GM23338 (cell line): ENCODE data around the gene SH3D19. TPM values are rescaled to one million over a fixed set of nuclear protein-coding genes. Genes with fewer than 3 reads are reported as not detected.
A peak's percentile ranks its signal among the peaks of the same experiment; 100 is the strongest.

Experiments
- ATAC-seq: fragments of 200-7000 bp; cut with Tn5 transposase; 3 replicates; pipeline ENCODE4 v1.9.1; 2020
- DNase-seq: peaks from one replicate; pipeline ENCODE4 v3.0.0-alpha.2; 2015; ENCODE audit warnings: low spot score
- H2AFZ ChIP-seq: fragments of 200-600 bp; sonication (generic); 2 replicates; pipeline ENCODE4 v1.8.0; 2016; ENCODE audit warnings: antibody characterized with exemption, mild to moderate bottlenecking, moderate library complexity
- H3F3A ChIP-seq: fragments of 200-600 bp; sonication (generic); replicated peaks from 2 replicates; pipeline ENCODE4 v1.8.0; 2017; ENCODE audit warnings: antibody characterized with exemption, mixed run types, low read depth
- H3K27ac ChIP-seq: fragments of 200-600 bp; sonication (generic); 2 replicates; pipeline ENCODE4 v1.6.1; 2016; ENCODE audit warnings: low read depth
- H3K27me3 ChIP-seq: fragments of 200-600 bp; sonication (generic); 2 replicates; pipeline ENCODE4 v1.8.0; 2016; ENCODE audit warnings: mild to moderate bottlenecking, mixed run types, moderate library complexity; ENCODE audit not compliant: insufficient read depth
- H3K36me3 ChIP-seq: fragments of 200-600 bp; sonication (generic); 2 replicates; pipeline ENCODE4 v1.8.0; 2016; ENCODE audit warnings: mild to moderate bottlenecking; ENCODE audit not compliant: insufficient read depth
- H3K4me1 ChIP-seq: fragments of 200-600 bp; sonication (generic); 2 replicates; pipeline ENCODE4 v1.8.0; 2016; ENCODE audit warnings: mild to moderate bottlenecking, moderate library complexity; ENCODE audit not compliant: insufficient read depth
- H3K4me2 ChIP-seq: fragments of 200-600 bp; sonication (generic); 2 replicates; pipeline ENCODE4 v1.7.1; 2017; ENCODE audit warnings: mixed run types
- H3K4me3 ChIP-seq: fragments of 200-600 bp; sonication (generic); 2 replicates; pipeline ENCODE4 v1.6.1; 2016; ENCODE audit warnings: mixed run types
- H3K79me2 ChIP-seq: fragments of 200-600 bp; sonication (generic); replicated peaks from 2 replicates; pipeline ENCODE4 v1.8.0; 2017; ENCODE audit warnings: mild to moderate bottlenecking; ENCODE audit not compliant: insufficient read depth
- H3K9me2 ChIP-seq: fragments of 200-600 bp; sonication (generic); 2 replicates; pipeline ENCODE4 v1.8.0; 2017; ENCODE audit not compliant: insufficient read depth
- H4K20me1 ChIP-seq: fragments of 200-600 bp; sonication (generic); replicated peaks from 2 replicates; pipeline ENCODE4 v1.8.0; 2017; ENCODE audit warnings: mild to moderate bottlenecking; ENCODE audit not compliant: insufficient read depth
- H3K27ac Mint-ChIP-seq: 2 replicates; pipeline ENCODE4 v1.8.0; 2020; ENCODE audit warnings: inconsistent platforms, mild to moderate bottlenecking, moderate library complexity, mixed read lengths
- H3K27me3 Mint-ChIP-seq: 3 replicates; pipeline ENCODE4 v1.8.0; 2022; ENCODE audit warnings: low read depth, mild to moderate bottlenecking, moderate library complexity, mixed read lengths, inconsistent platforms; ENCODE audit not compliant: insufficient read depth, poor library complexity
- H3K36me3 Mint-ChIP-seq: 3 replicates; pipeline ENCODE4 v1.8.0; 2021; ENCODE audit warnings: low read depth, mild to moderate bottlenecking, inconsistent platforms, moderate library complexity, mixed read lengths
- H3K4me1 Mint-ChIP-seq: 3 replicates; pipeline ENCODE4 v1.8.0; 2020; ENCODE audit warnings: mild to moderate bottlenecking, inconsistent platforms, mixed read lengths
- H3K4me3 Mint-ChIP-seq: 3 replicates; pipeline ENCODE4 v1.8.0; 2021; ENCODE audit warnings: moderate library complexity, mild to moderate bottlenecking, inconsistent platforms, mixed read lengths
- H3K9me3 Mint-ChIP-seq: 3 replicates; pipeline ENCODE4 v1.8.0; 2020; ENCODE audit warnings: moderate library complexity, mild to moderate bottlenecking, inconsistent platforms, mixed read lengths
- CREB1 ChIP-seq: fragments of 250-450 bp; sonication (Bioruptor Pico); IDR thresholded peaks from 2 replicates; pipeline ENCODE4 v1.5.0; 2020; ENCODE audit warnings: low read depth, mild to moderate bottlenecking, moderate library complexity
- EZH2 ChIP-seq: fragments of 200-600 bp; sonication (generic); IDR thresholded peaks from one replicate; pipeline ENCODE4 v1.8.0; 2017; ENCODE audit warnings: antibody characterized with exemption, mild to moderate bottlenecking, low read depth; ENCODE audit not compliant: unreplicated experiment
- EZH2phosphoT487 ChIP-seq: fragments of 200-600 bp; sonication (generic); IDR thresholded peaks from one replicate; pipeline ENCODE4 v1.8.1; 2018; ENCODE audit warnings: antibody characterized with exemption; ENCODE audit not compliant: unreplicated experiment
- NANOG ChIP-seq: IDR thresholded peaks from 2 replicates; pipeline ENCODE4 v1.6.1; 2016; ENCODE audit warnings: antibody characterized with exemption, borderline replicate concordance
- POLR2AphosphoS5 ChIP-seq: IDR thresholded peaks from 2 replicates; pipeline ENCODE4 v1.6.1; 2016; ENCODE audit warnings: antibody characterized with exemption, low read depth
- STAT1 ChIP-seq: IDR thresholded peaks from one replicate; pipeline ENCODE4 v1.6.1; 2016; ENCODE audit warnings: antibody characterized with exemption; ENCODE audit not compliant: unreplicated experiment
- ZNF114 ChIP-seq: fragments of 250-450 bp; sonication (Bioruptor Pico); IDR thresholded peaks from 2 replicates; pipeline ENCODE4 v1.5.0; 2020; ENCODE audit warnings: mild to moderate bottlenecking, moderate library complexity
- ZNF331 ChIP-seq: fragments of 250-450 bp; sonication (Bioruptor Pico); IDR thresholded peaks from 2 replicates; pipeline ENCODE4 v1.5.0; 2020; ENCODE audit warnings: low read depth, mild to moderate bottlenecking, moderate library complexity
- polyA plus RNA-seq: library from polyadenylated mRNA; unstranded; fragments of >200 nt; fragmentation: Nextera tagmentation; extraction: Ambion mirVana; gene quantifications from 2 replicates; pipeline ENCODE4 v1.2.1, GENCODE V29; 2016
- total RNA-seq: library from RNA; depleted of rRNA; stranded (reverse); fragments of >200 nt; shearing (Covaris generic); gene quantifications from 2 replicates; pipeline ENCODE4 v1.2.3, GENCODE V29; 2014
- TF ChIP-seq, protein P1 (sequence below): fragments of 250-450 bp; sonication (Bioruptor Pico); IDR thresholded peaks from 2 replicates; pipeline ENCODE4 v1.5.0; 2020; ENCODE audit warnings: mild to moderate bottlenecking, moderate library complexity
- TF ChIP-seq, protein P2 (sequence below): IDR thresholded peaks from 2 replicates; pipeline ENCODE4 v1.6.1; 2016; ENCODE audit warnings: antibody characterized with exemption
- TF ChIP-seq, protein P3 (sequence below): IDR thresholded peaks from one replicate; pipeline ENCODE4 v1.6.1; 2018; ENCODE audit warnings: antibody characterized with exemption; ENCODE audit not compliant: unreplicated experiment

Gene SH3D19
- total and polyA plus RNA-seq, 2 experiments from 2014 or later: 25.3 to 57.4 TPM

DNA sequence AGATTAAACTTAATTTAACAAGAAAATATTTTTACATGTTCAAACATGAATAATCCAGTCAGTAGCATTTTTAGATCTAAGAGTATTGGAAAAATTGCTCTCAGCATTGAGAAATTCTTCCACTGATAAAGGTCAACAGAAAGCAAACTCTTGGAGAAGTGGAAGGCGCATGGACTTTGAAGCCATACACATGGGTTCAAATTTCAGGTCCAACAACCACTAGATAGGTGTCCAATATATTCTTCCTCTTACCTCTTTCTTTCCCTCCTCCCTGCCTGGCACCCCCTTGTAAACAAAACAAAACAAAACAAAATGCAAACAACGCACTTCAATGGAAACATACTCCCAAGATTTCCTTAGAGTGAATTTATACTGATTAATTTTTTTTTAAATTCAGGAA, 76.9 kb downstream of the SH3D19 start:
- Histone ChIP-seq H3K27me3 (no peaks in the 10 kb centered on the region), H2AFZ (no peak overlapping the region), H3K27ac (0 out of 2 replicates have a peak overlapping the region, but pooled peaks have one; percentile 2), H3K79me2 (peaks cover 67% of the 10 kb centered on the region), H3K4me2 (no peak overlapping the region), H4K20me1 (peaks cover 13% of the 10 kb centered on the region; the same call in 1 of the 2 replicates), H3F3A (peaks cover 4% of the 10 kb centered on the region; the same call in 1 of the 2 replicates), H3K4me1 (peaks cover 39% of the 10 kb centered on the region), H3K4me3 (no peak overlapping the region), H3K9me2 (no peaks in the 10 kb centered on the region), H3K36me3 (no peaks in the 10 kb centered on the region)
- H3K4me1 Mint-ChIP-seq: peaks cover 35% of the 10 kb centered on the region
- no peaks in the 10 kb centered on the region for H3K9me3 Mint-ChIP-seq
- H3K4me3 Mint-ChIP-seq: no peak overlapping the region
- TF ChIP-seq EZH2phosphoT487 (no peak), ZNF331 (CRISPR knock-in tag) (no peak), STAT1 (no peak)
- H3K36me3 Mint-ChIP-seq: no peaks in the 10 kb centered on the region
- ATAC-seq (no peak), DNase-seq (no peak)
- no peak overlapping the region for H3K27ac Mint-ChIP-seq
- no peaks in the 10 kb centered on the region for H3K27me3 Mint-ChIP-seq

DNA sequence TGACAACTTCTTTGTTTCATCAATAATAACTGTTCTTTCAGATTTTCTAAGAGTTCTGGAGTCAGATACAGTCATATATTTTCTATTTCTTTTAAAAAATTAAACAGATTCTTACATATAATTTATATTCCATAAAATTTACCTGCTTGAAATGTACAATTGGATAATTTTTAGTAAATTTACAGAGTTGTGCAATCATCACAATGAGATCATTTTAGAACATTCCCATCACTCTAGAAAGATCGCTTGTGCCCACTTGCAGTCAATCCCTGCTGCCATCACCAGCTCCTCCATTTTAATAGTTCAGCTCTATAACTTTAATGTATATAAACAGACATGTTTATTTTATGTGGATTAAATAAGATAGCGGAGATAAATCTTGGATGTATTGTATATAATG, 78.0 kb downstream of the SH3D19 start:
- no peak overlapping the region for H3K27ac Mint-ChIP-seq
- Histone ChIP-seq H3K4me3 (no peak overlapping the region), H4K20me1 (peaks cover 7% of the 10 kb centered on the region; the same call in 1 of the 2 replicates), H3K4me2 (no peak overlapping the region), H3K27ac (no peak overlapping the region), H3F3A (peaks cover 4% of the 10 kb centered on the region; the same call in 1 of the 2 replicates), H3K79me2 (peaks cover 65% of the 10 kb centered on the region), H3K27me3 (no peaks in the 10 kb centered on the region), H2AFZ (no peak overlapping the region), H3K36me3 (no peaks in the 10 kb centered on the region), H3K4me1 (peaks cover 50% of the 10 kb centered on the region), H3K9me2 (no peaks in the 10 kb centered on the region)
- H3K9me3 Mint-ChIP-seq: no peaks in the 10 kb centered on the region
- DNase-seq (no peak), ATAC-seq (no peak)
- peaks cover 44% of the 10 kb centered on the region for H3K4me1 Mint-ChIP-seq
- H3K27me3 Mint-ChIP-seq: no peaks in the 10 kb centered on the region
- no peaks in the 10 kb centered on the region for H3K36me3 Mint-ChIP-seq
- no peak overlapping the region for H3K4me3 Mint-ChIP-seq
- TF ChIP-seq, protein P1, sequence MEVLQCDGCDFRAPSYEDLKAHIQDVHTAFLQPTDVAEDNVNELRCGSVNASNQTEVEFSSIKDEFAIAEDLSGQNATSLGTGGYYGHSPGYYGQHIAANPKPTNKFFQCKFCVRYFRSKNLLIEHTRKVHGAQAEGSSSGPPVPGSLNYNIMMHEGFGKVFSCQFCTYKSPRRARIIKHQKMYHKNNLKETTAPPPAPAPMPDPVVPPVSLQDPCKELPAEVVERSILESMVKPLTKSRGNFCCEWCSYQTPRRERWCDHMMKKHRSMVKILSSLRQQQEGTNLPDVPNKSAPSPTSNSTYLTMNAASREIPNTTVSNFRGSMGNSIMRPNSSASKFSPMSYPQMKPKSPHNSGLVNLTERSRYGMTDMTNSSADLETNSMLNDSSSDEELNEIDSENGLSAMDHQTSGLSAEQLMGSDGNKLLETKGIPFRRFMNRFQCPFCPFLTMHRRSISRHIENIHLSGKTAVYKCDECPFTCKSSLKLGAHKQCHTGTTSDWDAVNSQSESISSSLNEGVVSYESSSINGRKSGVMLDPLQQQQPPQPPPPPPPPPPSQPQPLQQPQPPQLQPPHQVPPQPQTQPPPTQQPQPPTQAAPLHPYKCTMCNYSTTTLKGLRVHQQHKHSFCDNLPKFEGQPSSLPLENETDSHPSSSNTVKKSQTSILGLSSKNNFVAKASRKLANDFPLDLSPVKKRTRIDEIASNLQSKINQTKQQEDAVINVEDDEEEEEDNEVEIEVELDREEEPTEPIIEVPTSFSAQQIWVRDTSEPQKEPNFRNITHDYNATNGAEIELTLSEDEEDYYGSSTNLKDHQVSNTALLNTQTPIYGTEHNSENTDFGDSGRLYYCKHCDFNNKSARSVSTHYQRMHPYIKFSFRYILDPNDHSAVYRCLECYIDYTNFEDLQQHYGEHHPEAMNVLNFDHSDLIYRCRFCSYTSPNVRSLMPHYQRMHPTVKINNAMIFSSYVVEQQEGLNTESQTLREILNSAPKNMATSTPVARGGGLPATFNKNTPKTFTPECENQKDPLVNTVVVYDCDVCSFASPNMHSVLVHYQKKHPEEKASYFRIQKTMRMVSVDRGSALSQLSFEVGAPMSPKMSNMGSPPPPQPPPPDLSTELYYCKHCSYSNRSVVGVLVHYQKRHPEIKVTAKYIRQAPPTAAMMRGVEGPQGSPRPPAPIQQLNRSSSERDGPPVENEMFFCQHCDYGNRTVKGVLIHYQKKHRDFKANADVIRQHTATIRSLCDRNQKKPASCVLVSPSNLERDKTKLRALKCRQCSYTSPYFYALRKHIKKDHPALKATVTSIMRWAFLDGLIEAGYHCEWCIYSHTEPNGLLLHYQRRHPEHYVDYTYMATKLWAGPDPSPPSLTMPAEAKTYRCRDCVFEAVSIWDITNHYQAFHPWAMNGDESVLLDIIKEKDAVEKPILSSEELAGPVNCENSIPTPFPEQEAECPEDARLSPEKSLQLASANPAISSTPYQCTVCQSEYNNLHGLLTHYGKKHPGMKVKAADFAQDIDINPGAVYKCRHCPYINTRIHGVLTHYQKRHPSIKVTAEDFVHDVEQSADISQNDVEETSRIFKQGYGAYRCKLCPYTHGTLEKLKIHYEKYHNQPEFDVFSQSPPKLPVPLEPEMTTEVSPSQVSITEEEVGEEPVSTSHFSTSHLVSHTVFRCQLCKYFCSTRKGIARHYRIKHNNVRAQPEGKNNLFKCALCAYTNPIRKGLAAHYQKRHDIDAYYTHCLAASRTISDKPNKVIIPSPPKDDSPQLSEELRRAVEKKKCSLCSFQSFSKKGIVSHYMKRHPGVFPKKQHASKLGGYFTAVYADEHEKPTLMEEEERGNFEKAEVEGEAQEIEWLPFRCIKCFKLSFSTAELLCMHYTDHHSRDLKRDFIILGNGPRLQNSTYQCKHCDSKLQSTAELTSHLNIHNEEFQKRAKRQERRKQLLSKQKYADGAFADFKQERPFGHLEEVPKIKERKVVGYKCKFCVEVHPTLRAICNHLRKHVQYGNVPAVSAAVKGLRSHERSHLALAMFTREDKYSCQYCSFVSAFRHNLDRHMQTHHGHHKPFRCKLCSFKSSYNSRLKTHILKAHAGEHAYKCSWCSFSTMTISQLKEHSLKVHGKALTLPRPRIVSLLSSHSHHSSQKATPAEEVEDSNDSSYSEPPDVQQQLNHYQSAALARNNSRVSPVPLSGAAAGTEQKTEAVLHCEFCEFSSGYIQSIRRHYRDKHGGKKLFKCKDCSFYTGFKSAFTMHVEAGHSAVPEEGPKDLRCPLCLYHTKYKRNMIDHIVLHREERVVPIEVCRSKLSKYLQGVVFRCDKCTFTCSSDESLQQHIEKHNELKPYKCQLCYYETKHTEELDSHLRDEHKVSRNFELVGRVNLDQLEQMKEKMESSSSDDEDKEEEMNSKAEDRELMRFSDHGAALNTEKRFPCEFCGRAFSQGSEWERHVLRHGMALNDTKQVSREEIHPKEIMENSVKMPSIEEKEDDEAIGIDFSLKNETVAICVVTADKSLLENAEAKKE (CRISPR knock-in tag): no peak
- TF ChIP-seq ZNF114 (CRISPR knock-in tag) (no peak), POLR2AphosphoS5 (no peak), EZH2phosphoT487 (no peak), EZH2 (no peak), NANOG (no peak), CREB1 (CRISPR knock-in tag) (no peak)
- TF ChIP-seq, protein P2, sequence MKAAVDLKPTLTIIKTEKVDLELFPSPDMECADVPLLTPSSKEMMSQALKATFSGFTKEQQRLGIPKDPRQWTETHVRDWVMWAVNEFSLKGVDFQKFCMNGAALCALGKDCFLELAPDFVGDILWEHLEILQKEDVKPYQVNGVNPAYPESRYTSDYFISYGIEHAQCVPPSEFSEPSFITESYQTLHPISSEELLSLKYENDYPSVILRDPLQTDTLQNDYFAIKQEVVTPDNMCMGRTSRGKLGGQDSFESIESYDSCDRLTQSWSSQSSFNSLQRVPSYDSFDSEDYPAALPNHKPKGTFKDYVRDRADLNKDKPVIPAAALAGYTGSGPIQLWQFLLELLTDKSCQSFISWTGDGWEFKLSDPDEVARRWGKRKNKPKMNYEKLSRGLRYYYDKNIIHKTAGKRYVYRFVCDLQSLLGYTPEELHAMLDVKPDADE: no peak
- TF ChIP-seq, protein P3, sequence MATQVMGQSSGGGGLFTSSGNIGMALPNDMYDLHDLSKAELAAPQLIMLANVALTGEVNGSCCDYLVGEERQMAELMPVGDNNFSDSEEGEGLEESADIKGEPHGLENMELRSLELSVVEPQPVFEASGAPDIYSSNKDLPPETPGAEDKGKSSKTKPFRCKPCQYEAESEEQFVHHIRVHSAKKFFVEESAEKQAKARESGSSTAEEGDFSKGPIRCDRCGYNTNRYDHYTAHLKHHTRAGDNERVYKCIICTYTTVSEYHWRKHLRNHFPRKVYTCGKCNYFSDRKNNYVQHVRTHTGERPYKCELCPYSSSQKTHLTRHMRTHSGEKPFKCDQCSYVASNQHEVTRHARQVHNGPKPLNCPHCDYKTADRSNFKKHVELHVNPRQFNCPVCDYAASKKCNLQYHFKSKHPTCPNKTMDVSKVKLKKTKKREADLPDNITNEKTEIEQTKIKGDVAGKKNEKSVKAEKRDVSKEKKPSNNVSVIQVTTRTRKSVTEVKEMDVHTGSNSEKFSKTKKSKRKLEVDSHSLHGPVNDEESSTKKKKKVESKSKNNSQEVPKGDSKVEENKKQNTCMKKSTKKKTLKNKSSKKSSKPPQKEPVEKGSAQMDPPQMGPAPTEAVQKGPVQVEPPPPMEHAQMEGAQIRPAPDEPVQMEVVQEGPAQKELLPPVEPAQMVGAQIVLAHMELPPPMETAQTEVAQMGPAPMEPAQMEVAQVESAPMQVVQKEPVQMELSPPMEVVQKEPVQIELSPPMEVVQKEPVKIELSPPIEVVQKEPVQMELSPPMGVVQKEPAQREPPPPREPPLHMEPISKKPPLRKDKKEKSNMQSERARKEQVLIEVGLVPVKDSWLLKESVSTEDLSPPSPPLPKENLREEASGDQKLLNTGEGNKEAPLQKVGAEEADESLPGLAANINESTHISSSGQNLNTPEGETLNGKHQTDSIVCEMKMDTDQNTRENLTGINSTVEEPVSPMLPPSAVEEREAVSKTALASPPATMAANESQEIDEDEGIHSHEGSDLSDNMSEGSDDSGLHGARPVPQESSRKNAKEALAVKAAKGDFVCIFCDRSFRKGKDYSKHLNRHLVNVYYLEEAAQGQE: no peak
